ENCODE measurements around the gene CENPH.

DNA sequence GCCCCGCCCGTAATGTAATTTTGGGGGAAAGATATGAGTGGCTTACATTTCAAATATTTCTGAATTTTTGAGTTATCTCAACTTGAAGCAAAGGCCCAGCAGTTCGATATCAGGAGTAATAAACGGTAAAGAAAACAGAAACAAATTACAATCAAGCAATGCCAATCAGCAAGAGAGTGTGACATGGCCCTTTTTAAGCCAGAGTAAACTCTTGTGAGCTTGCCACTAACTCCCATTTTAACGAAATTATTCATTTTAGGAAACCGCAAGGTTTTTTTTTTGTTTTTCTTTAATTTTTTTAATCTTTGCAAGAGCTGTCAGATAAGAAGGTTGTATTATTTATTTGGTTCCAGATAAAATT is 27.7 kb downstream of the CENPH start:
- TF ChIP-seq POLR2AphosphoS5 (IDR thresholded peaks at IDR 0.05; ENCODE audit: borderline replicate concordance, low read depth, low read length) = no peak
- TF ChIP-seq EZH2 (IDR thresholded peaks at IDR 0.05) = no peak
- TF ChIP-seq FOXP2 (optimal IDR thresholded peaks at IDR 0.05; ENCODE audit: control extremely low read depth, extremely low read length, insufficient read depth) = no peak

Data from SK-N-MC (cell line).